Naive thymus-derived CD4-positive, alpha-beta T cell (primary cell): ENCODE data around the gene SPG7. TPM values are rescaled to one million over a fixed set of nuclear protein-coding genes. Genes with fewer than 3 reads are reported as not detected.

Source experiments
- ATAC-seq: fragments of 150-1000 bp; cut with Tn5 transposase; 2 replicates; pipeline ENCODE4 v1.10.0; 2021; ENCODE audit warnings: mild to moderate bottlenecking, moderate library complexity
- CTCF ChIA-PET: fragments of 350-600 bp; sonication (Branson Sonifier 250); formaldehyde crosslinking; loops from one replicate; lab custom pipeline; 2021; ENCODE audit warnings: antibody characterized with exemption; lab: Charles Lee
- POLR2A ChIA-PET: fragments of 350-600 bp; sonication (Branson Sonifier 250); formaldehyde crosslinking; loops from one replicate; lab custom pipeline; 2021; ENCODE audit warnings: antibody characterized with exemption, inconsistent platforms; lab: Charles Lee
- DNase-seq, 9 donors: peaks; one replicate each; pipeline versions ENCODE4 v3.0.0 to v3.0.0-alpha.2; 2020 to 2022; ENCODE audit warnings: mixed read lengths in 1 of 9
- H3K27ac ChIP-seq: one replicate; pipeline ENCODE4 v1.7.0; 2013; ENCODE audit warnings: mild to moderate bottlenecking, low read depth, low read length, moderate library complexity
- H3K27me3 ChIP-seq, 2 donors: one replicate each; pipeline ENCODE4 v1.7.0; 2013; ENCODE audit warnings: low read length in 2 of 2, mild to moderate bottlenecking in 2 of 2, moderate library complexity in 2 of 2; ENCODE audit not compliant: control insufficient read depth in 2 of 2, insufficient read depth in 2 of 2
- H3K36me3 ChIP-seq, 3 experiments: 1 replicate in 2 of 3; 2 replicates in 1 of 3; pipeline ENCODE4 v1.7.0; 2013; ENCODE audit warnings: low read length in 3 of 3, mild to moderate bottlenecking in 3 of 3, moderate library complexity in 1 of 3; ENCODE audit not compliant: insufficient read depth in 3 of 3, control insufficient read depth in 2 of 3
- H3K4me1 ChIP-seq, 2 donors: one replicate each; pipeline ENCODE4 v1.7.0; 2013; ENCODE audit warnings: low read length in 2 of 2, mild to moderate bottlenecking in 2 of 2, moderate library complexity in 1 of 2; ENCODE audit not compliant: control insufficient read depth in 2 of 2, insufficient read depth in 2 of 2
- H3K4me3 ChIP-seq: 2 replicates; pipeline ENCODE4 v1.7.0; 2013; ENCODE audit warnings: mild to moderate bottlenecking, low read length
- H3K9me3 ChIP-seq, 3 experiments: 1 replicate in 2 of 3; 2 replicates in 1 of 3; pipeline ENCODE4 v1.7.0; 2013; ENCODE audit warnings: low read length in 3 of 3; ENCODE audit not compliant: control insufficient read depth in 2 of 3
- H3K27ac Mint-ChIP-seq, 9 donors: one replicate each; pipeline ENCODE4 v1.8.0; 2020 to 2022; ENCODE audit warnings: mixed read lengths in 9 of 9, mild to moderate bottlenecking in 8 of 9, moderate library complexity in 5 of 9, inconsistent platforms in 2 of 9
- H3K27me3 Mint-ChIP-seq, 5 donors: one replicate each; pipeline ENCODE4 v1.8.0; 2021 to 2022; ENCODE audit warnings: mixed read lengths in 5 of 5, mild to moderate bottlenecking in 1 of 5
- H3K36me3 Mint-ChIP-seq, 5 donors: one replicate each; pipeline ENCODE4 v1.8.0; 2020 to 2022; ENCODE audit warnings: mixed read lengths in 5 of 5, mild to moderate bottlenecking in 3 of 5, inconsistent platforms in 1 of 5
- H3K4me1 Mint-ChIP-seq, 7 donors: one replicate each; pipeline ENCODE4 v1.8.0; 2020 to 2022; ENCODE audit warnings: mixed read lengths in 7 of 7, mild to moderate bottlenecking in 3 of 7, inconsistent platforms in 1 of 7
- H3K4me3 Mint-ChIP-seq, 10 donors: one replicate each; pipeline ENCODE4 v1.8.0; 2020 to 2022; ENCODE audit warnings: mild to moderate bottlenecking in 10 of 10, mixed read lengths in 10 of 10, moderate library complexity in 6 of 10, inconsistent platforms in 2 of 10
- H3K9me3 Mint-ChIP-seq, 11 donors: one replicate each; pipeline ENCODE4 v1.8.0; 2020 to 2022; ENCODE audit warnings: mixed read lengths in 11 of 11, mild to moderate bottlenecking in 4 of 11, inconsistent platforms in 1 of 11, moderate library complexity in 1 of 11
- intact Hi-C, 2 donors: fragments of 100-400 bp; cut with micrococcal nuclease; formaldehyde crosslinking; loops; one replicate each; pipeline ENCODE4 v1.15.1; 2023
- polyA plus RNA-seq, 2 donors: library from polyadenylated mRNA; unstranded; fragments of 300-500 nt; fragmentation: Illumina TruSeq; gene quantifications; one replicate each; pipeline ENCODE4 v1.2.3, GENCODE V29; 2021
- total RNA-seq, 6 experiments: library from RNA in 5 of 6; stranded (reverse) in 5 of 6; gene quantifications; 1 replicate in 5 of 6; 2 replicates in 1 of 6; pipeline ENCODE4 v1.2.3 and lab custom pipeline; 2021 to 2026

SPG7 gene
- total and polyA plus RNA-seq, 7 experiments from 2014 or later = 48.6 to 181 (median 151) TPM

DNA sequence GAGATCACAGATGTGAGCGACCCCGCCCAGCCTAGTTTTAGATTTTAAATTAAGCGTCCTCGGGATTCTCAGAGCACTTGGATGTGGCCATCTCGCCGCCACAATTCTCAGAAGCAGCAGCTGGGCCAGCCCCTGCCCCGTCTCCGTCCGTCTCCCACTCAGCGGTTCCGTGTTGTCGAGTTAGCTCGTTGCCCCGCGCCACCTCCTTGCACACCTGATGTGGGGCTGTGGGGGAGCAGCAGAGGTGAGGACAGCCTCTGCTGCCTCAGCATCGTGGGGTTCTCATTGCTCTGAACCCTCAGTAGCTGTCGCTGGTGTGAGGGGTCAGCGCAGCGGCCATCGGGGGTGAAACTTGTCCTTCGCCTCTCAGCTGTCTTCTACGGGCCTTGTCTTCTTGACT lies 44.1 kb downstream of the SPG7 start:
- peaks cover 14 to 43% (median 30%) of the 10 kb centered on the region in 7 donors for H3K4me1 Mint-ChIP-seq
- ATAC-seq (no peak), DNase-seq (no peak)
- Histone ChIP-seq H3K9me3 (no peaks in the 10 kb centered on the region), H3K4me1 (peaks cover 0 to 19% of the 10 kb centered on the region in 2 donors), H3K4me3 (no peak overlapping the region), H3K27ac (no peak overlapping the region), H3K27me3 (no peaks in the 10 kb centered on the region), H3K36me3 (peaks cover 0 to 74% (median 7%) of the 10 kb centered on the region in 3 experiments)
- peak overlapping the region in 2 of 9 donors; percentile 67 to 87 for H3K27ac Mint-ChIP-seq
- no peak overlapping the region for H3K4me3 Mint-ChIP-seq
- H3K27me3 Mint-ChIP-seq = no peaks in the 10 kb centered on the region
- H3K9me3 Mint-ChIP-seq = no peaks in the 10 kb centered on the region
- intact Hi-C loops = no loop called here
- ChIA-PET POLR2A (interaction anchor here (1.3 kb wide), 1 partner anchor 9 kb away, joined by 4 read pairs; no protein-coding TSS in a partner anchor), CTCF (no interaction called here)
- peaks cover 5 to 36% (median 12%) of the 10 kb centered on the region in 5 donors for H3K36me3 Mint-ChIP-seq

GRCh38 chr16:89552913-89553312 lies 44.7 kb downstream of the SPG7 start:
- Mint-ChIP-seq H3K4me3 (peak overlapping the region in 1 of 10 donors; percentile 37), H3K9me3 (no peaks in the 10 kb centered on the region), H3K36me3 (peaks cover 5 to 36% (median 12%) of the 10 kb centered on the region in 5 donors), H3K4me1 (peaks cover 18 to 47% (median 34%) of the 10 kb centered on the region in 7 donors), H3K27me3 (no peaks in the 10 kb centered on the region), H3K27ac (peak overlapping the region in 1 of 9 donors; percentile 67)
- no peak overlapping the region for H3K4me3 ChIP-seq
- no peak overlapping the region for H3K27ac ChIP-seq
- POLR2A ChIA-PET = interaction anchor here (1.1 to 1.3 kb wide), 2 partner anchors 8 to 9 kb away, joined by 3 to 4 read pairs; no protein-coding TSS in a partner anchor
- H3K9me3 ChIP-seq = no peaks in the 10 kb centered on the region
- DNase-seq (no peak), ATAC-seq (no peak)
- CTCF ChIA-PET = no interaction called here
- H3K27me3 ChIP-seq = no peaks in the 10 kb centered on the region
- peaks cover 0 to 69% (median 7%) of the 10 kb centered on the region in 3 experiments for H3K36me3 ChIP-seq
- intact Hi-C loops = no loop called here
- peaks cover 0 to 19% of the 10 kb centered on the region in 2 donors for H3K4me1 ChIP-seq

- intact Hi-C loops = no loop called here
- no peaks in the 10 kb centered on the region for H3K9me3 Mint-ChIP-seq
- Histone ChIP-seq H3K27ac (no peak overlapping the region), H3K36me3 (peaks cover 0 to 64% (median 7%) of the 10 kb centered on the region in 3 experiments), H3K4me1 (peaks cover 0 to 14% of the 10 kb centered on the region in 2 donors), H3K27me3 (no peaks in the 10 kb centered on the region), H3K9me3 (no peaks in the 10 kb centered on the region), H3K4me3 (no peak overlapping the region)
- ChIA-PET POLR2A (interaction anchor here (1.1 kb wide), 1 partner anchor 9 kb away, joined by 3 read pairs; no protein-coding TSS in a partner anchor), CTCF (no interaction called here)
- ATAC-seq (no peak), DNase-seq (no peak)
- no peak overlapping the region for H3K4me3 Mint-ChIP-seq
- H3K36me3 Mint-ChIP-seq = peaks cover 5 to 33% (median 8%) of the 10 kb centered on the region in 5 donors
- H3K4me1 Mint-ChIP-seq = peaks cover 13 to 39% (median 27%) of the 10 kb centered on the region in 7 donors
- H3K27me3 Mint-ChIP-seq = no peaks in the 10 kb centered on the region
- no peak overlapping the region for H3K27ac Mint-ChIP-seq
Observed at GRCh38 chr16:89553733-89554132, 45.5 kb downstream of the SPG7 start.

DNA sequence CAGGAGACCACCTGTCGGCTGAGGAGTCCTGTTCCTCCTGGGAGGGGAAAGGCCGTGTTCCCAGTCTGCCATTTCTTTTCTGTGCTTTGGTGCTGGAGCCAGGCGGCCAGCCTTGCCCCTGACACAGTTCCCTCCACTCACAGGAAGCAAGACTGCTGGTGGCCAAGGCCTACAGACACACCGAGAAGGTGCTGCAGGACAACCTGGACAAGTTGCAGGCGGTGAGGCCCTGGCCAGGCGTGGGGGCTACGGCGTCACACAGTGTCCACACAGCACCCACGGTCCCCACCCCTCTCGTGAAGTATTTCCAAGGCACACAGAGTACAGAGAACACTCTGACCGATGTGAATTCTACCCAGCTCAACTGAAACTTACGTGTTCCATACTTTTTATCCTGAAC lies 46.1 kb downstream of the SPG7 start:
- no peak for ATAC-seq
- DNase-seq = no peak
- Mint-ChIP-seq H3K4me1 (peaks cover 10 to 34% (median 21%) of the 10 kb centered on the region in 7 donors), H3K27ac (peak overlapping the region in 1 of 9 donors; percentile 46), H3K36me3 (peaks cover under 1 to 27% (median 5%) of the 10 kb centered on the region in 5 donors), H3K27me3 (no peaks in the 10 kb centered on the region), H3K4me3 (no peak overlapping the region), H3K9me3 (no peaks in the 10 kb centered on the region)
- no peak overlapping the region for H3K27ac ChIP-seq
- H3K9me3 ChIP-seq = no peaks in the 10 kb centered on the region
- H3K27me3 ChIP-seq = no peaks in the 10 kb centered on the region
- ChIA-PET POLR2A (interaction anchor here (0.7 to 0.8 kb wide), 2 partner anchors 85 to 88 kb away, joined by 3 to 5 read pairs; no protein-coding TSS in a partner anchor), CTCF (interaction anchor here (0.6 to 0.8 kb wide), 3 partner anchors 68 to 142 kb away, joined by 3 to 7 read pairs (median 4); no protein-coding TSS in a partner anchor)
- intact Hi-C loops = no loop called here
- H3K4me3 ChIP-seq = no peak overlapping the region
- peaks cover 0 to 64% (median 7%) of the 10 kb centered on the region in 3 experiments for H3K36me3 ChIP-seq
- peaks cover under 1 to 9% of the 10 kb centered on the region in 2 donors for H3K4me1 ChIP-seq

GRCh38 chr16:89555265-89555664 lies 47.1 kb downstream of the SPG7 start:
- Mint-ChIP-seq H3K27ac (no peak overlapping the region), H3K9me3 (no peaks in the 10 kb centered on the region), H3K4me1 (peaks cover 8 to 30% (median 19%) of the 10 kb centered on the region in 7 donors), H3K36me3 (peaks cover 0 to 26% (median 5%) of the 10 kb centered on the region in 5 donors), H3K4me3 (no peak overlapping the region), H3K27me3 (no peaks in the 10 kb centered on the region)
- ATAC-seq (no peak), DNase-seq (no peak)
- Histone ChIP-seq H3K9me3 (no peaks in the 10 kb centered on the region), H3K36me3 (peaks cover 0 to 64% (median 7%) of the 10 kb centered on the region in 3 experiments), H3K4me1 (peaks cover 0 to 6% of the 10 kb centered on the region in 2 donors), H3K27me3 (no peaks in the 10 kb centered on the region), H3K4me3 (no peak overlapping the region), H3K27ac (no peak overlapping the region)
- CTCF ChIA-PET = interaction anchor here (0.8 kb wide), 1 partner anchor 143 kb away, joined by 4 read pairs; no protein-coding TSS in a partner anchor
- intact Hi-C loops = no loop called here
- POLR2A ChIA-PET = no interaction called here

DNA sequence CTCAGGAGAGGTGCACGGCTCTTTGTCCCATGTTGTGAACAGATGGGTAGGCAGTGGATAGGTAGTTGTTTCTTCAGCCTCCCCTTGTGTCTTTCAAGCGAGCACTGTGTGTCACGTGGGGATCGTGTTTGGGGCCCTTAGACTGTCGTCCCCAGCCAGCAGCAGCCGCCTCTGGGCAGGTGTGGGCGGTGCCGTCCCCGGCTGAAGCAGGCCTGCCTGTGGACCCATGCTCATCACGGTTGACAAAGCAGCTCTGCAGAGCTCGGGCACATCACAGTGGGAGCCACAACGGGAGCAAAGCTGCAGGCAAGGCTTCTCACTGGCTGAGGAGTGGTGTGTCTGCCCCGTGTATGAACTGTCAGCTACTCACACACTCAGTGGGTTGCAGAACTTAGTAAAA lies 47.6 kb downstream of the SPG7 start:
- Histone ChIP-seq H3K27me3 (no peaks in the 10 kb centered on the region), H3K36me3 (peaks cover 0 to 61% (median 7%) of the 10 kb centered on the region in 3 experiments), H3K4me3 (no peak overlapping the region), H3K27ac (no peak overlapping the region), H3K4me1 (peaks cover 0 to 6% of the 10 kb centered on the region in 2 donors), H3K9me3 (no peaks in the 10 kb centered on the region)
- intact Hi-C loops = no loop called here
- DNase-seq (no peak), ATAC-seq (no peak)
- Mint-ChIP-seq H3K27me3 (no peaks in the 10 kb centered on the region), H3K9me3 (no peaks in the 10 kb centered on the region), H3K4me3 (peak overlapping the region in 1 of 10 donors; percentile 7), H3K4me1 (peaks cover 8 to 26% (median 19%) of the 10 kb centered on the region in 7 donors), H3K27ac (peak overlapping the region in 4 of 9 donors; percentile 21 to 64 (median 43)), H3K36me3 (peaks cover 0 to 26% (median 5%) of the 10 kb centered on the region in 5 donors)
- CTCF ChIA-PET = interaction anchor here (0.6 to 1.2 kb wide), 2 partner anchors 210 to 223 kb away, joined by 3 to 5 read pairs; no protein-coding TSS in a partner anchor
- POLR2A ChIA-PET = interaction anchor here (2.1 kb wide), 1 partner anchor 48 kb away, joined by 12 read pairs; the partner anchor contains the start of gene SPG7
